ENCODE results near the gene NPDC1.

Gene NPDC1

DNA sequence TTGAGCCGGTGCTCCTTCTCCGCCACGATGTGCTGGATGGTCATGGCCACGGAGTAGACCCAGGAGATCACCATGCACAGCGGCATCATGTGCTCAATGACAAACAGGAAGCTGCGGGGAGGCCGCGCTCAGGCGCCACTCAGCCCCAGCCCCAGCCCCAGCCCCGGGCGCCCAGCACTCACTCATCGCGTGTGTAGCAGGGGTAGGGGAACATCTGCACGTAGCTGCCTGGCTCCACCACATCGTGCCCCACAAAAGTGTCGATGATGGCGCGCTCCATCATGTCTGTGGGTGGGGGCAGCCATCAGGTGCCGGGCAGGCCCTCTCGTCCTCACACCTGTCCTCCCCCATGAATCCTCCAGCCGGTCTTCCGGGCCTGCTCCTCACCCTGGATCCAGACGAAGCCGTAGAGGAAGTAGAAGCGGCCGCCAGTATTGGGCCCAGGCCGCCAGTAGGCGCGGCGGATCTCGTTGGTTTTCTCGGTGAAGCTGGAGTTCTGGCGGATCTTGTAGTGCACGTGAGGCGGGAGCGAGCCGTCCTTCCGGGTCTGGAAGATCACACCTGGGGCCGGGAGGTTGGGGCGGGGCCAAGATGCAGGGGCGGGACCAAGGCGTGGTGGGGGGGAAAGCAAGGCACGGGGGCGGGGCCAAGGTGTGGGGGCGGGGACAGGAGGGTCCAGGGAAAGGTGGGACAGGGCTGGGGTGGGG lies 28.0 kb downstream of the NPDC1 start:
- H3K27me3 ChIP-seq (ENCODE audit: control insufficient read depth, insufficient read depth, low read length), result no peaks in the 10 kb centered on the region
- H3K4me2 ChIP-seq (ENCODE audit: low read length), result no peak overlapping the region
- H3K36me3 ChIP-seq (ENCODE audit: control insufficient read depth, insufficient read depth, low read length), result no peaks in the 10 kb centered on the region
- no peaks in the 10 kb centered on the region for H3K9me3 ChIP-seq (ENCODE audit: control insufficient read depth, low read length)
- TF ChIP-seq, protein P1, sequence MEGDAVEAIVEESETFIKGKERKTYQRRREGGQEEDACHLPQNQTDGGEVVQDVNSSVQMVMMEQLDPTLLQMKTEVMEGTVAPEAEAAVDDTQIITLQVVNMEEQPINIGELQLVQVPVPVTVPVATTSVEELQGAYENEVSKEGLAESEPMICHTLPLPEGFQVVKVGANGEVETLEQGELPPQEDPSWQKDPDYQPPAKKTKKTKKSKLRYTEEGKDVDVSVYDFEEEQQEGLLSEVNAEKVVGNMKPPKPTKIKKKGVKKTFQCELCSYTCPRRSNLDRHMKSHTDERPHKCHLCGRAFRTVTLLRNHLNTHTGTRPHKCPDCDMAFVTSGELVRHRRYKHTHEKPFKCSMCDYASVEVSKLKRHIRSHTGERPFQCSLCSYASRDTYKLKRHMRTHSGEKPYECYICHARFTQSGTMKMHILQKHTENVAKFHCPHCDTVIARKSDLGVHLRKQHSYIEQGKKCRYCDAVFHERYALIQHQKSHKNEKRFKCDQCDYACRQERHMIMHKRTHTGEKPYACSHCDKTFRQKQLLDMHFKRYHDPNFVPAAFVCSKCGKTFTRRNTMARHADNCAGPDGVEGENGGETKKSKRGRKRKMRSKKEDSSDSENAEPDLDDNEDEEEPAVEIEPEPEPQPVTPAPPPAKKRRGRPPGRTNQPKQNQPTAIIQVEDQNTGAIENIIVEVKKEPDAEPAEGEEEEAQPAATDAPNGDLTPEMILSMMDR (IDR thresholded peaks at IDR 0.05), result no peak
- no peak overlapping the region for H3K9ac ChIP-seq
- no peak overlapping the region for H3K4me3 ChIP-seq (ENCODE audit: low read depth, low read length)
- no peak overlapping the region for H3K27ac ChIP-seq
- H2AFZ ChIP-seq, result no peak overlapping the region
- H3K4me1 ChIP-seq, result no peaks in the 10 kb centered on the region
- no peaks in the 10 kb centered on the region for H3K79me2 ChIP-seq

DNA sequence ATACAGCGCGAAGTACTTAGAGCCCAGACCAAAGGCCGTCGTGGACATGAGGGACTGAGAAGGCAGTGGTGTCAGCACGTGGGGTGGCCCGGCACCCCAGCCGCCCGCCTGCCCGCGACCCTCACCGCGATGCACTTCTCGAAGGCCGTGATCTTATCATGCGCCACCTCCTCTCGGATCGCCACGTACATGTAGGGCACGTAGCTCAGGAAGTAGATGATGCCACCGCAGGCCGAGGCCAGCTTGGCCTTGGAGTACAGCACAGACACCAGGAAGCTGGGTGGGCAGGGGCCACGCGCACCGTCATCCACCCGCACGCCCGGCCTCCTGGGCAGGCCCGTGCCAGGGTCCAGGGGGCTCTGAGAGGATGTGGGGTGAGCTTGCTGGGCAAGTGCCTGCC lies 28.9 kb downstream of the NPDC1 start:
- no peak overlapping the region for H3K9ac ChIP-seq
- H3K27me3 ChIP-seq (ENCODE audit: control insufficient read depth, insufficient read depth, low read length), result no peaks in the 10 kb centered on the region
- TF ChIP-seq, protein P1 (IDR thresholded peaks at IDR 0.05), result no peak
- no peaks in the 10 kb centered on the region for H3K79me2 ChIP-seq
- H2AFZ ChIP-seq, result no peak overlapping the region
- H3K9me3 ChIP-seq (ENCODE audit: control insufficient read depth, low read length), result no peaks in the 10 kb centered on the region
- H3K36me3 ChIP-seq (ENCODE audit: control insufficient read depth, insufficient read depth, low read length), result no peaks in the 10 kb centered on the region
- H3K4me3 ChIP-seq (ENCODE audit: low read depth, low read length), result no peak overlapping the region
- no peak overlapping the region for H3K4me2 ChIP-seq (ENCODE audit: low read length)
- H3K4me1 ChIP-seq, result no peaks in the 10 kb centered on the region
- H3K27ac ChIP-seq, result no peak overlapping the region

DNA sequence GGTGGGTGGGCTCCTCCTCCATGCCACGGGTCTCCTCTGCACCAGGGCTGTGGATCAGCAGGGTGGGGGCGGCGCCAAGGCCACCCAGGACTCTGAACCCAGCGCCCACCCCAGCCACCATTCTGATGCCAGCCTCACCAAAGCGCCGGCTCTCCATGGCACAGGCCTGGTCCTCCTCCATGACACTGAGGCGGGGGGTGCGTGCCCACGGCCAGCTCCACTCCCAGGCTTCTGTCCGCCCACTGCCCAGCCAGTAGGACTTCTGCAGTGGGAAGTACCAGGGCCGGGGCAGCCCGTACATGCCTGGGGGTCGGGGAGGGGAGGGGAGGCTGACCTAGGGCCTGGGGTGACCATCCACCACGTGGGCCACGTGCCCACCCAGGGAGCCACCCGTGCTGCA lies 29.5 kb downstream of the NPDC1 start:
- H3K9ac ChIP-seq, result no peak overlapping the region
- no peaks in the 10 kb centered on the region for H3K36me3 ChIP-seq (ENCODE audit: control insufficient read depth, insufficient read depth, low read length)
- TF ChIP-seq, protein P1 (IDR thresholded peaks at IDR 0.05), result no peak
- no peaks in the 10 kb centered on the region for H3K4me1 ChIP-seq
- no peak overlapping the region for H3K4me2 ChIP-seq (ENCODE audit: low read length)
- no peak overlapping the region for H3K4me3 ChIP-seq (ENCODE audit: low read depth, low read length)
- no peaks in the 10 kb centered on the region for H3K79me2 ChIP-seq
- H2AFZ ChIP-seq, result no peak overlapping the region
- no peak overlapping the region for H3K27ac ChIP-seq
- H3K27me3 ChIP-seq (ENCODE audit: control insufficient read depth, insufficient read depth, low read length), result no peaks in the 10 kb centered on the region
- H3K9me3 ChIP-seq (ENCODE audit: control insufficient read depth, low read length), result no peaks in the 10 kb centered on the region

DNA sequence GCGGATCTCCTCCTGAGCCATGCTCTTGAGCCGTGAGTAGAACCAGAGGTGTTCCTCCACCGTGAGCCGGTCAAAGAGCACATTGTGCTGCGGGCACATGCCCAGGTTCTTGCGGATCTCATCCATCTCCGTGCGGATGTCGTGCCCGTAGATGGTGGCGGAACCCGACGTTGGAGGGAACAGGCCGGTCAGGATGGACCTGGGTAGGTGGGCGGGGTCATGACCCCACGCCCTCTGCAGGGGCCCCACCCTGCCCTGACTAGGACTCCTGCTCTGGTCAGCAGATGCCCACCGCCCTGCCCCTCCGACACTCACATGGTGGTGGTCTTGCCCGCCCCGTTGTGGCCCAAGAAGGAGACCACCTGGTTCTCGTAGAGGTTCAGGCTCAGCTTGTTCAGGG lies 30.0 kb downstream of the NPDC1 start:
- H3K9me3 ChIP-seq (ENCODE audit: control insufficient read depth, low read length), result no peaks in the 10 kb centered on the region
- H3K79me2 ChIP-seq, result no peaks in the 10 kb centered on the region
- TF ChIP-seq, protein P1 (IDR thresholded peaks at IDR 0.05), result no peak
- H3K4me2 ChIP-seq (ENCODE audit: low read length), result no peak overlapping the region
- no peak overlapping the region for H2AFZ ChIP-seq
- no peaks in the 10 kb centered on the region for H3K36me3 ChIP-seq (ENCODE audit: control insufficient read depth, insufficient read depth, low read length)
- H3K4me3 ChIP-seq (ENCODE audit: low read depth, low read length), result no peak overlapping the region
- H3K9ac ChIP-seq, result no peak overlapping the region
- no peak overlapping the region for H3K27ac ChIP-seq
- H3K27me3 ChIP-seq (ENCODE audit: control insufficient read depth, insufficient read depth, low read length), result no peaks in the 10 kb centered on the region
- H3K4me1 ChIP-seq, result no peaks in the 10 kb centered on the region

DNA sequence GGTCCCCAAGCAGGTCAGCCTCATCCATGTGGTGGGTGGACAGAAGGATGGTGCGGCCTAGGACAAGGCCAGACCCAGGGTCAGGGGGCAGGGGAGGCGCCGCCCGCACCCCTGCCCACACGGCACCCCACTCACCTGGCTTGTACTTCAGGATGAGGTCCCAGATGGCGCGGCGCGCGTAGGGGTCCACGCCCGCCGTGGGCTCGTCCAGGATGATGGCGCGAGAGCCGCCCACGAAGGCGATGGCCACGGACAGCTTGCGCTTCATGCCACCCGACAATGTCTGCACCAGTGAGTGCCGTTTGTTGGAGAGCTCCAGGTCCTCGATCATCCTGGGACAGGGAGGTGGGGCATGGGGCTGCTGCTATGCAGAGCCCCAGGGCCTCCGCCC lies 30.4 kb downstream of the NPDC1 start:
- Histone ChIP-seq H3K27ac (no peak overlapping the region), H3K9ac (no peak overlapping the region), H3K9me3 (ENCODE audit: control insufficient read depth, low read length) (no peaks in the 10 kb centered on the region), H3K79me2 (no peaks in the 10 kb centered on the region), H3K4me3 (ENCODE audit: low read depth, low read length) (no peak overlapping the region), H3K4me1 (no peaks in the 10 kb centered on the region), H3K36me3 (ENCODE audit: control insufficient read depth, insufficient read depth, low read length) (no peaks in the 10 kb centered on the region), H2AFZ (no peak overlapping the region), H3K27me3 (ENCODE audit: control insufficient read depth, insufficient read depth, low read length) (no peaks in the 10 kb centered on the region), H3K4me2 (ENCODE audit: low read length) (no peak overlapping the region)
- TF ChIP-seq, protein P1 (IDR thresholded peaks at IDR 0.05), result no peak
